SK-N-SH (cell line): ENCODE data around the gene OR1I1. TPM values are rescaled to one million over a fixed set of nuclear protein-coding genes. Genes with fewer than 3 reads are reported as not detected.
"Not testable (repeated sequence)": the region's sequence is repeated elsewhere in the genome, so short reads cannot be mapped to it uniquely, and the experiment has no call there.

ENCODE experiments used
- CTCF ChIA-PET: fragments of 300-600, 350-600 bp; formaldehyde crosslinking; extraction: SDS; loops from one replicate; lab custom pipeline; 2021; lab: Yijun Ruan, JAX
- POLR2A ChIA-PET: fragments of 350-600 bp; sonication (Branson Sonifier 250); formaldehyde crosslinking; extraction: SDS; loops from one replicate; lab custom pipeline; 2020; ENCODE audit warnings: antibody characterized with exemption, inconsistent platforms; lab: Yijun Ruan, JAX
- DNase-seq: peaks from one replicate; pipeline ENCODE4 v3.0.0; 2012
- H2AFZ ChIP-seq: fragments of 200-600 bp; sonication (generic); 2 replicates; pipeline ENCODE4 v1.8.1; 2016; ENCODE audit warnings: antibody characterized with exemption, mild to moderate bottlenecking, low read depth
- H3F3A ChIP-seq: fragments of 200-600 bp; sonication (generic); replicated peaks from 2 replicates; pipeline ENCODE3; 2016; ENCODE audit warnings: antibody characterized with exemption, mild to moderate bottlenecking; ENCODE audit not compliant: insufficient read depth
- H3K27ac ChIP-seq, 2 experiments: fragments of 200-500 bp in 1 of 2; fragments of 200-600 bp in 1 of 2; sonication (Bioruptor generic) in 1 of 2; sonication (generic), shearing (Covaris generic) in 1 of 2; 2 replicates each; pipeline versions ENCODE4 v1.5.1 to v1.6.1; 2014 to 2016; ENCODE audit warnings: low read depth in 2 of 2, inconsistent platforms in 1 of 2, low read length in 1 of 2, mild to moderate bottlenecking in 1 of 2, mixed read lengths in 1 of 2
- H3K27me3 ChIP-seq: fragments of 200-600 bp; sonication (generic), shearing (Covaris generic); 2 replicates; pipeline ENCODE4 v1.6.1; 2016; ENCODE audit warnings: mixed run types; ENCODE audit not compliant: insufficient read depth
- H3K36me3 ChIP-seq, 2 experiments: fragments of 200-500 bp in 1 of 2; fragments of 200-600 bp in 1 of 2; sonication (Bioruptor generic) in 1 of 2; sonication (generic) in 1 of 2; replicated peaks in 1 of 2; 2 replicates each; pipeline versions ENCODE3 to v1.5.1; 2014 to 2016; ENCODE audit warnings: low read length in 1 of 2, mild to moderate bottlenecking in 1 of 2; ENCODE audit not compliant: insufficient read depth in 2 of 2, control insufficient read depth in 1 of 2
- H3K4me1 ChIP-seq, 2 experiments: fragments of 200-500 bp in 1 of 2; fragments of 200-600 bp in 1 of 2; sonication (Bioruptor generic) in 1 of 2; sonication (generic), shearing (Covaris generic) in 1 of 2; 2 replicates each; pipeline versions ENCODE4 v1.5.1 to v1.6.1; 2014 to 2016; ENCODE audit warnings: low read depth in 1 of 2, low read length in 1 of 2, mixed run types in 1 of 2; ENCODE audit not compliant: insufficient read depth in 2 of 2, control insufficient read depth in 1 of 2
- H3K4me2 ChIP-seq: fragments of 200-600 bp; sonication (generic), shearing (Covaris generic); 2 replicates; pipeline ENCODE4 v1.6.1; 2017; ENCODE audit warnings: mixed run types
- H3K4me3 ChIP-seq, 2 experiments: fragments of 200-500 bp in 1 of 2; fragments of 200-600 bp in 1 of 2; sonication (Bioruptor generic) in 1 of 2; sonication (generic), shearing (Covaris generic) in 1 of 2; 2 replicates each; pipeline versions ENCODE4 v1.5.1 to v1.8.1; 2014 to 2016; ENCODE audit warnings: low read depth in 2 of 2, inconsistent platforms in 1 of 2, low read length in 1 of 2, mild to moderate bottlenecking in 1 of 2, mixed read lengths in 1 of 2, moderate library complexity in 1 of 2
- H3K79me2 ChIP-seq: fragments of 200-600 bp; sonication (generic); 2 replicates; pipeline ENCODE4 v1.8.1; 2017; ENCODE audit warnings: mild to moderate bottlenecking; ENCODE audit not compliant: insufficient read depth
- H3K9ac ChIP-seq: fragments of 200-600 bp; sonication (generic); 2 replicates; pipeline ENCODE4 v1.6.1; 2017; ENCODE audit warnings: mixed run types
- H3K9me2 ChIP-seq: fragments of 200-600 bp; sonication (generic); 2 replicates; pipeline ENCODE4 v1.6.1; 2017; ENCODE audit warnings: mixed run types
- H3K9me3 ChIP-seq: fragments of 200-600 bp; sonication (generic); 2 replicates; pipeline ENCODE4 v1.6.1; 2017; ENCODE audit warnings: mixed run types, mild to moderate bottlenecking, moderate library complexity
- H4K20me1 ChIP-seq: fragments of 200-600 bp; sonication (generic); 2 replicates; pipeline ENCODE4 v1.6.1; 2017; ENCODE audit warnings: mild to moderate bottlenecking, mixed run types; ENCODE audit not compliant: insufficient read depth
- GATA2 ChIP-seq: sonication (generic); formaldehyde crosslinking; IDR thresholded peaks from 2 replicates; pipeline ENCODE4 v1.5.0; 2020; ENCODE audit warnings: mild to moderate bottlenecking, missing genetic modification reagents
- NFIC ChIP-seq: IDR thresholded peaks from 2 replicates; pipeline ENCODE4 v1.4.0; 2012; ENCODE audit warnings: borderline replicate concordance
- USF1 ChIP-seq: IDR thresholded peaks from 2 replicates; pipeline ENCODE4 v1.4.0; 2012; ENCODE audit warnings: low read depth, borderline replicate concordance
- WGBS: methylation state at CpG from one replicate; pipeline ENCODE4 v1.1.6; 2017; ENCODE audit warnings: low lambda C conversion rate; 5-methylcytosine and 5-hydroxymethylcytosine counted together
- polyA plus RNA-seq, 3 experiments: library from polyadenylated mRNA; depleted of rRNA; stranded (reverse); fragments of >200 nt; gene quantifications; 2 replicates each; pipeline ENCODE4 v1.2.3, GENCODE V29; 2012
- TF ChIP-seq, protein P1 (sequence below): IDR thresholded peaks from 2 replicates; pipeline ENCODE4 v1.6.1; 2012; ENCODE audit warnings: mild to moderate bottlenecking, low read depth, low read length, moderate library complexity
- TF ChIP-seq, protein P2 (sequence below): fragments of 150-350 bp; IDR thresholded peaks from 2 replicates; pipeline ENCODE4 v1.6.1; 2017; ENCODE audit warnings: antibody characterized with exemption, low read length, low read depth, borderline replicate concordance

Gene OR1I1
- polyA plus RNA-seq, 1 of the 3 experiments (the other 2 are of a cell fraction) = not detected

GRCh38 chr19:15080002-15080401, 2.0 kb upstream of the OR1I1 start:
- 10% methylated on average over 4 of the region's 4 CpGs for WGBS

GRCh38 chr19:15087182-15087581, 5.2 kb downstream of the OR1I1 start:
- WGBS = 17% methylated on average over 10 of the region's 11 CpGs
- POLR2A ChIA-PET = no interaction called here

More at GRCh38 chr19:15080002-15080401, 2.0 kb upstream of the OR1I1 start:
- POLR2A ChIA-PET, CTCF ChIA-PET, H3F3A ChIP-seq, DNase-seq, H2AFZ ChIP-seq, H3K36me3 ChIP-seq, H3K9me2 ChIP-seq, H3K9ac ChIP-seq, H3K4me3 ChIP-seq, H3K27ac ChIP-seq, H3K4me2 ChIP-seq, H3K4me1 ChIP-seq, H4K20me1 ChIP-seq, H3K9me3 ChIP-seq, H3K79me2 ChIP-seq: not testable (repeated sequence)
- H3K27me3 ChIP-seq = peaks cover 15% of the 10 kb centered on the region; the same call in 1 of the 2 replicates
- TF ChIP-seq, protein P1, sequence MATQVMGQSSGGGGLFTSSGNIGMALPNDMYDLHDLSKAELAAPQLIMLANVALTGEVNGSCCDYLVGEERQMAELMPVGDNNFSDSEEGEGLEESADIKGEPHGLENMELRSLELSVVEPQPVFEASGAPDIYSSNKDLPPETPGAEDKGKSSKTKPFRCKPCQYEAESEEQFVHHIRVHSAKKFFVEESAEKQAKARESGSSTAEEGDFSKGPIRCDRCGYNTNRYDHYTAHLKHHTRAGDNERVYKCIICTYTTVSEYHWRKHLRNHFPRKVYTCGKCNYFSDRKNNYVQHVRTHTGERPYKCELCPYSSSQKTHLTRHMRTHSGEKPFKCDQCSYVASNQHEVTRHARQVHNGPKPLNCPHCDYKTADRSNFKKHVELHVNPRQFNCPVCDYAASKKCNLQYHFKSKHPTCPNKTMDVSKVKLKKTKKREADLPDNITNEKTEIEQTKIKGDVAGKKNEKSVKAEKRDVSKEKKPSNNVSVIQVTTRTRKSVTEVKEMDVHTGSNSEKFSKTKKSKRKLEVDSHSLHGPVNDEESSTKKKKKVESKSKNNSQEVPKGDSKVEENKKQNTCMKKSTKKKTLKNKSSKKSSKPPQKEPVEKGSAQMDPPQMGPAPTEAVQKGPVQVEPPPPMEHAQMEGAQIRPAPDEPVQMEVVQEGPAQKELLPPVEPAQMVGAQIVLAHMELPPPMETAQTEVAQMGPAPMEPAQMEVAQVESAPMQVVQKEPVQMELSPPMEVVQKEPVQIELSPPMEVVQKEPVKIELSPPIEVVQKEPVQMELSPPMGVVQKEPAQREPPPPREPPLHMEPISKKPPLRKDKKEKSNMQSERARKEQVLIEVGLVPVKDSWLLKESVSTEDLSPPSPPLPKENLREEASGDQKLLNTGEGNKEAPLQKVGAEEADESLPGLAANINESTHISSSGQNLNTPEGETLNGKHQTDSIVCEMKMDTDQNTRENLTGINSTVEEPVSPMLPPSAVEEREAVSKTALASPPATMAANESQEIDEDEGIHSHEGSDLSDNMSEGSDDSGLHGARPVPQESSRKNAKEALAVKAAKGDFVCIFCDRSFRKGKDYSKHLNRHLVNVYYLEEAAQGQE = peak; percentile 79

More at GRCh38 chr19:15087182-15087581, 5.2 kb downstream of the OR1I1 start:
- TF ChIP-seq, protein P2, sequence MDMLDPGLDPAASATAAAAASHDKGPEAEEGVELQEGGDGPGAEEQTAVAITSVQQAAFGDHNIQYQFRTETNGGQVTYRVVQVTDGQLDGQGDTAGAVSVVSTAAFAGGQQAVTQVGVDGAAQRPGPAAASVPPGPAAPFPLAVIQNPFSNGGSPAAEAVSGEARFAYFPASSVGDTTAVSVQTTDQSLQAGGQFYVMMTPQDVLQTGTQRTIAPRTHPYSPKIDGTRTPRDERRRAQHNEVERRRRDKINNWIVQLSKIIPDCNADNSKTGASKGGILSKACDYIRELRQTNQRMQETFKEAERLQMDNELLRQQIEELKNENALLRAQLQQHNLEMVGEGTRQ = no peak
- TF ChIP-seq NFIC = no peak
- TF ChIP-seq USF1 = no peak
- no peak for TF ChIP-seq GATA2 (CRISPR knock-in tag)
- TF ChIP-seq, protein P1 = peak; percentile 86
- Histone ChIP-seq H3K9me2 (no peaks in the 10 kb centered on the region), H3K79me2 (no peaks in the 10 kb centered on the region), H3K4me1 (no peaks in the 10 kb centered on the region; a peak in 1 of 4 replicates), H3K36me3 (no peaks in the 10 kb centered on the region), H3K9ac (no peak overlapping the region), H3K9me3 (no peaks in the 10 kb centered on the region), H3K4me2 (no peak overlapping the region), H3F3A (no peaks in the 10 kb centered on the region), H3K27ac (no peak overlapping the region), H3K27me3 (peaks cover 37% of the 10 kb centered on the region), H2AFZ (no peak overlapping the region), H3K4me3 (no peak overlapping the region), H4K20me1 (no peaks in the 10 kb centered on the region)
- DNase-seq = no peak
- CTCF ChIA-PET = interaction anchor here (1.2 to 8.4 kb wide), 3 partner anchors 14 to 468 kb away, joined by 3 to 105 read pairs (median 3); no protein-coding TSS in a partner anchor
